ENCODE measurements around the gene KRT33A. TPM values are rescaled to one million over a fixed set of nuclear protein-coding genes. Genes with fewer than 3 reads are reported as not detected.

KRT33A gene
- total RNA-seq, 1 experiment from 2014 or later, result not detected

- DNase-seq (ENCODE audit: low spot score), result no peak
- H3K27me3 ChIP-seq (replicated peaks; ENCODE audit: insufficient read depth, low read depth, low read length, poor library complexity), result no peaks in the 10 kb centered on the region
- CTCF ChIA-PET, result no interaction called here
- no peak for TF ChIP-seq EZH2 (IDR thresholded peaks at IDR 0.05; ENCODE audit: borderline replicate concordance, low read depth, low read length, poor library complexity, severe bottlenecking)
- TF ChIP-seq, protein P1, sequence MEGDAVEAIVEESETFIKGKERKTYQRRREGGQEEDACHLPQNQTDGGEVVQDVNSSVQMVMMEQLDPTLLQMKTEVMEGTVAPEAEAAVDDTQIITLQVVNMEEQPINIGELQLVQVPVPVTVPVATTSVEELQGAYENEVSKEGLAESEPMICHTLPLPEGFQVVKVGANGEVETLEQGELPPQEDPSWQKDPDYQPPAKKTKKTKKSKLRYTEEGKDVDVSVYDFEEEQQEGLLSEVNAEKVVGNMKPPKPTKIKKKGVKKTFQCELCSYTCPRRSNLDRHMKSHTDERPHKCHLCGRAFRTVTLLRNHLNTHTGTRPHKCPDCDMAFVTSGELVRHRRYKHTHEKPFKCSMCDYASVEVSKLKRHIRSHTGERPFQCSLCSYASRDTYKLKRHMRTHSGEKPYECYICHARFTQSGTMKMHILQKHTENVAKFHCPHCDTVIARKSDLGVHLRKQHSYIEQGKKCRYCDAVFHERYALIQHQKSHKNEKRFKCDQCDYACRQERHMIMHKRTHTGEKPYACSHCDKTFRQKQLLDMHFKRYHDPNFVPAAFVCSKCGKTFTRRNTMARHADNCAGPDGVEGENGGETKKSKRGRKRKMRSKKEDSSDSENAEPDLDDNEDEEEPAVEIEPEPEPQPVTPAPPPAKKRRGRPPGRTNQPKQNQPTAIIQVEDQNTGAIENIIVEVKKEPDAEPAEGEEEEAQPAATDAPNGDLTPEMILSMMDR (conservative IDR thresholded peaks at IDR 0.05; ENCODE audit: low read depth, low read length), result no peak
- BruUV-seq (replicated peaks), result no TSS peak
- intact Hi-C loops (cut with micrococcal nuclease; ENCODE audit: unreplicated experiment), result no loop called here
- no peaks in the 10 kb centered on the region for H3K4me1 ChIP-seq (ENCODE audit: insufficient read depth, low read length, poor library complexity, severe bottlenecking)
- POLR2A ChIA-PET (ENCODE audit: low non-redundant PET), result no interaction called here
- H3K4me3 ChIP-seq (ENCODE audit: low read depth, low read length, poor library complexity, severe bottlenecking), result no peak overlapping the region
- no peak overlapping the region for H3K27ac ChIP-seq (ENCODE audit: low read depth, low read length, poor library complexity, severe bottlenecking)
- H3K36me3 ChIP-seq (ENCODE audit: insufficient read depth, low read length, poor library complexity, severe bottlenecking), result no peaks in the 10 kb centered on the region
- no peaks in the 10 kb centered on the region for H3K9me3 ChIP-seq (ENCODE audit: low read depth, low read length, poor library complexity, severe bottlenecking)
These were observed 16.9 kb upstream of the KRT33A start for GRCh38 chr17:41367426-41368075.

GRCh38 chr17:41366070-41366469, 15.4 kb upstream of the KRT33A start:
- Histone ChIP-seq H3K27me3 (replicated peaks; ENCODE audit: insufficient read depth, low read depth, low read length, poor library complexity) (no peaks in the 10 kb centered on the region), H3K27ac (ENCODE audit: low read depth, low read length, poor library complexity, severe bottlenecking) (no peak overlapping the region), H3K4me3 (ENCODE audit: low read depth, low read length, poor library complexity, severe bottlenecking) (no peak overlapping the region), H3K9me3 (ENCODE audit: low read depth, low read length, poor library complexity, severe bottlenecking) (no peaks in the 10 kb centered on the region), H3K36me3 (ENCODE audit: insufficient read depth, low read length, poor library complexity, severe bottlenecking) (no peaks in the 10 kb centered on the region), H3K4me1 (ENCODE audit: insufficient read depth, low read length, poor library complexity, severe bottlenecking) (no peaks in the 10 kb centered on the region)
- ChIA-PET POLR2A (ENCODE audit: low non-redundant PET) (no interaction called here), CTCF (no interaction called here)
- no peak for DNase-seq (ENCODE audit: low spot score)
- intact Hi-C loops (cut with micrococcal nuclease; ENCODE audit: unreplicated experiment), result no loop called here
- BruUV-seq (replicated peaks), result no TSS peak
- TF ChIP-seq, protein P1 (conservative IDR thresholded peaks at IDR 0.05; ENCODE audit: low read depth, low read length), result no peak
- TF ChIP-seq EZH2 (IDR thresholded peaks at IDR 0.05; ENCODE audit: borderline replicate concordance, low read depth, low read length, poor library complexity, severe bottlenecking), result no peak

- TF ChIP-seq, protein P1 (conservative IDR thresholded peaks at IDR 0.05; ENCODE audit: low read depth, low read length), result no peak
- no peak for TF ChIP-seq EZH2 (IDR thresholded peaks at IDR 0.05; ENCODE audit: borderline replicate concordance, low read depth, low read length, poor library complexity, severe bottlenecking)
- no peaks in the 10 kb centered on the region for H3K27me3 ChIP-seq (replicated peaks; ENCODE audit: insufficient read depth, low read depth, low read length, poor library complexity)
- H3K9me3 ChIP-seq (ENCODE audit: low read depth, low read length, poor library complexity, severe bottlenecking), result no peaks in the 10 kb centered on the region
- H3K4me3 ChIP-seq (ENCODE audit: low read depth, low read length, poor library complexity, severe bottlenecking), result no peak overlapping the region
- DNase-seq (ENCODE audit: low spot score), result no peak
- H3K27ac ChIP-seq (ENCODE audit: low read depth, low read length, poor library complexity, severe bottlenecking), result no peak overlapping the region
- intact Hi-C loops (cut with micrococcal nuclease; ENCODE audit: unreplicated experiment), result no loop called here
- ChIA-PET CTCF (no interaction called here), POLR2A (ENCODE audit: low non-redundant PET) (no interaction called here)
- no peaks in the 10 kb centered on the region for H3K4me1 ChIP-seq (ENCODE audit: insufficient read depth, low read length, poor library complexity, severe bottlenecking)
- no TSS peak for BruUV-seq (replicated peaks)
- H3K36me3 ChIP-seq (ENCODE audit: insufficient read depth, low read length, poor library complexity, severe bottlenecking), result no peaks in the 10 kb centered on the region
These were observed 13.3 kb upstream of the KRT33A start for GRCh38 chr17:41363881-41364280.
